KMS-11 (cell line): ENCODE data around the gene ELMO1.

Experiments
- H2AFZ ChIP-seq: fragments of 200-600 bp; sonication (generic); 2 replicates; pipeline ENCODE4 v1.6.1; 2016; ENCODE audit warnings: antibody characterized with exemption, mixed run types, low read depth
- H3K27ac ChIP-seq: fragments of 200-600 bp; sonication (generic); 2 replicates; pipeline ENCODE4 v1.6.1; 2016; ENCODE audit warnings: mild to moderate bottlenecking, mixed run types
- H3K27me3 ChIP-seq: fragments of 200-600 bp; sonication (generic); 2 replicates; pipeline ENCODE4 v1.6.1; 2017; ENCODE audit warnings: mild to moderate bottlenecking, low read depth, mixed run types, moderate library complexity; ENCODE audit not compliant: insufficient read depth
- H3K36me3 ChIP-seq: fragments of 200-600 bp; sonication (generic); 2 replicates; pipeline ENCODE4 v1.6.1; 2017; ENCODE audit warnings: mild to moderate bottlenecking, mixed run types; ENCODE audit not compliant: insufficient read depth
- H3K4me1 ChIP-seq: fragments of 200-600 bp; sonication (generic); 2 replicates; pipeline ENCODE4 v1.6.1; 2016; ENCODE audit warnings: mild to moderate bottlenecking, low read depth, mixed run types; ENCODE audit not compliant: poor library complexity, severe bottlenecking
- H3K4me2 ChIP-seq: fragments of 200-600 bp; sonication (generic); 2 replicates; pipeline ENCODE4 v1.7.0; 2016; ENCODE audit warnings: mild to moderate bottlenecking, mixed run types
- H3K4me3 ChIP-seq: fragments of 200-600 bp; sonication (generic); IDR thresholded peaks from 2 replicates; pipeline ENCODE4 v1.6.1; 2017; ENCODE audit warnings: low read depth, low read length, mixed read lengths; ENCODE audit not compliant: insufficient read depth
- H3K79me2 ChIP-seq: fragments of 200-600 bp; sonication (generic); 2 replicates; pipeline ENCODE4 v1.6.1; 2016; ENCODE audit warnings: low read depth, mixed run types; ENCODE audit not compliant: insufficient read depth
- H3K9ac ChIP-seq: fragments of 200-600 bp; sonication (generic); 2 replicates; pipeline ENCODE4 v1.6.1; 2016; ENCODE audit warnings: mild to moderate bottlenecking, mixed run types
- H4K20me1 ChIP-seq: fragments of 200-600 bp; sonication (generic); 2 replicates; pipeline ENCODE4 v1.6.1; 2016; ENCODE audit warnings: mild to moderate bottlenecking, mixed run types; ENCODE audit not compliant: insufficient read depth
- CTCF ChIP-seq: fragments of 200-600 bp; sonication (generic); conservative IDR thresholded peaks from 2 replicates; pipeline ENCODE4 v1.6.1; 2017; ENCODE audit warnings: low read depth, mild to moderate bottlenecking, antibody characterized with exemption, low read length, moderate library complexity, mixed read lengths

The ELMO1 gene

GRCh38 chr7:37109843-37110242, 338.8 kb downstream of the ELMO1 start:
- Histone ChIP-seq H3K36me3 (no peaks in the 10 kb centered on the region), H3K27ac (no peak overlapping the region), H3K9ac (no peak overlapping the region), H3K4me1 (no peaks in the 10 kb centered on the region), H3K27me3 (no peaks in the 10 kb centered on the region), H2AFZ (no peak overlapping the region), H3K4me3 (no peak overlapping the region), H3K79me2 (0 out of 2 replicates have a peak, but pooled peaks cover 5% of the 10 kb centered on the region), H4K20me1 (no peaks in the 10 kb centered on the region), H3K4me2 (no peak overlapping the region)
- no peak for TF ChIP-seq CTCF

- H3K4me1 ChIP-seq, result no peaks in the 10 kb centered on the region
- H3K36me3 ChIP-seq, result no peaks in the 10 kb centered on the region
- no peak for TF ChIP-seq CTCF
- H3K4me3 ChIP-seq, result no peak overlapping the region
- no peaks in the 10 kb centered on the region for H3K27me3 ChIP-seq
- no peak overlapping the region for H3K9ac ChIP-seq
- H4K20me1 ChIP-seq, result no peaks in the 10 kb centered on the region
- H3K4me2 ChIP-seq, result no peak overlapping the region
- 0 out of 2 replicates have a peak, but pooled peaks cover 5% of the 10 kb centered on the region for H3K79me2 ChIP-seq
- H3K27ac ChIP-seq, result no peak overlapping the region
- no peak overlapping the region for H2AFZ ChIP-seq
Observed at GRCh38 chr7:37109016-37109683, 339.5 kb downstream of the ELMO1 start.

- no peaks in the 10 kb centered on the region for H3K27me3 ChIP-seq
- TF ChIP-seq CTCF, result no peak
- H2AFZ ChIP-seq, result no peak overlapping the region
- 0 out of 2 replicates have a peak, but pooled peaks cover 5% of the 10 kb centered on the region for H3K79me2 ChIP-seq
- H3K4me1 ChIP-seq, result no peaks in the 10 kb centered on the region
- H3K4me3 ChIP-seq, result no peak overlapping the region
- no peaks in the 10 kb centered on the region for H4K20me1 ChIP-seq
- H3K36me3 ChIP-seq, result no peaks in the 10 kb centered on the region
- no peak overlapping the region for H3K9ac ChIP-seq
- no peak overlapping the region for H3K27ac ChIP-seq
- H3K4me2 ChIP-seq, result no peak overlapping the region
Observed at GRCh38 chr7:37108615-37109014, 340.0 kb downstream of the ELMO1 start.

GRCh38 chr7:37107047-37107750, 341.5 kb downstream of the ELMO1 start:
- Histone ChIP-seq H3K9ac (no peak overlapping the region), H3K4me2 (no peak overlapping the region), H3K79me2 (peaks cover 5% of the 10 kb centered on the region; the same call in 1 of the 2 replicates), H3K36me3 (no peaks in the 10 kb centered on the region), H3K27ac (no peak overlapping the region), H3K4me1 (no peaks in the 10 kb centered on the region), H3K4me3 (no peak overlapping the region), H4K20me1 (no peaks in the 10 kb centered on the region), H2AFZ (no peak overlapping the region), H3K27me3 (no peaks in the 10 kb centered on the region)
- no peak for TF ChIP-seq CTCF
